HG02571 (cell line): ENCODE results near the gene DICER1.

Source experiments
- ATAC-seq: cut with Tn5 transposase; IDR thresholded peaks from one replicate; pipeline ENCODE4 v1.9.1; 2021; ENCODE audit warnings: mild to moderate bottlenecking, moderate library complexity; ENCODE audit not compliant: unreplicated experiment

Gene DICER1

GRCh38 chr14:95095996-95096395, 61.3 kb downstream of the DICER1 start:
- no peak for ATAC-seq

DNA sequence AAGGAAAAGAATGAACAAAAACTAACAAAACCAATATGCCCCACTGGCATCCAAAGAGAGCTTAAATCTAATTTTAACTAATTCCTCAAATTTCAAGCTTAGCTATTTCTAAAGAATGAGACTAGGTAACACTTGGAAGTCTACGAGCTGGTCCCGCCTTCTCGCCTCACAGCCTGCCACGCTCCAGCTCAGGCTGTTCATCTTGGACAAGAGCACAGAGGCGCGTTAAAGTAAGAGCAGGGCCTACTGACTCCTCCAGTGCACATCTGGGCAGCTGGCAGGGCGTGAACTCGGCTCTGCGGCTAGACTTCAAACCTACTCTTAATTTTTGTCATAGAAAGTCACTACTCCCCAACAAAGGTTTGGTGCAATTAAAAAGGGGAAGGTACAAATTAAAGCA, 64.6 kb downstream of the DICER1 start:
- ATAC-seq, result no peak

GRCh38 chr14:95091581-95091980, 65.7 kb downstream of the DICER1 start:
- no peak for ATAC-seq

DNA sequence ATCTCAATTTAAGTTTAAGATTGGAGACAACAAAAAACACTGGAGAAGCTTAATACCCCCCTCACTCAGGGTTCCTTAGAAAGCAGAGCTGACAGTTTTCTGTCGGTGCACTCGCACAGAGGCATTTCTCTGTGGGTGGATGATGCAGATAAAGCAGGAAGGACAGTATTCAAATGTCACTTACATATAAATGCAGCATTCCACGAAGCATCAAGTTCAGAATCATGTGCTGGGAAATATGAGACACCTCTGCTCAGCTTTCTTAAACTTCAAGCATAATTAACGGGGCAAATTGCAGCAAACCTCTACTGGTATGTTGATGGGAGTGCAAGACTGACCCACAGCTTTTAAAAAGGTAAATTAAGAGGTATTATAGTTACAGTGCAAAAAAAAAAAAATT, 68.7 kb downstream of the DICER1 start:
- ATAC-seq, result no peak

DNA sequence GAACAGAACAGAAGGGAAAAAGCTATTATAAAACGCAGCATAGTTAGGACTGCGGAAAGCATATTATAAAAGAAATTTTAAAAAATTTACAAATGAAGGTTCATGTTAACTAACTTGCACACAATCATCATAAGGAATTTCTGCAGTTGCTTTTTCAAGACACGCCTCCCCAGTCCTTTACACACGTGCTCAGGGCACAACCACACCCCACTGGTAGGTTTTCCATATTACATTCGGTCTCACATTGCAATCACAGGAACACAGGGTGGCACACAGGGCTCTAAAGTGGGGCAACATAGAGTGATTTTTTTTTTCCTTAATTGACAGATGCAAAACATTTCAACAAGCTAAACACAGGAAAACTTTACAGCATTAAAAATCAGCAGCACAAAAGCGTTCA, 69.7 kb downstream of the DICER1 start:
- ATAC-seq, result no peak

- no peak for ATAC-seq
These were observed 72.0 kb downstream of the DICER1 start for GRCh38 chr14:95085321-95085720.

- ATAC-seq, result no peak
These were observed 78.5 kb downstream of the DICER1 start for GRCh38 chr14:95078867-95079266.

DNA sequence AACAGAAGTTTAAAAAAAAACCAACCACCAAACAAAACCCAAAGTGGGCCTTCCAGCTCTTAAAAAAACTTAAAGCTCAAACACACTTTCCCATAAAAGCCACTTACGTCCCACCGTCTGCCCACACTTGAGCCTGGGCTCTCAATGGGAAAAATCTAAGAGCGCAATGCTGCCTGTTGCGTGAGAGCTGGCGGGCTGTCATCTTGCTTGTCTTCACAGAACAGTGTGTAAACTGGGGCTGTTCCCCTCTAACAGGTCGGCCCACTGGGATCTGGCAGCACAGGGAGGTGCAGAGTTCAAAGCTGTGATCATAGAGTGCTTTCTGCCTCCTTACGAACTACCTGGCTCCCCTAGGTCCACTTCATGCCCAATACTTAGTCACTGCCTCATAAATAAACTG, 80.0 kb downstream of the DICER1 start:
- ATAC-seq, result no peak

DNA sequence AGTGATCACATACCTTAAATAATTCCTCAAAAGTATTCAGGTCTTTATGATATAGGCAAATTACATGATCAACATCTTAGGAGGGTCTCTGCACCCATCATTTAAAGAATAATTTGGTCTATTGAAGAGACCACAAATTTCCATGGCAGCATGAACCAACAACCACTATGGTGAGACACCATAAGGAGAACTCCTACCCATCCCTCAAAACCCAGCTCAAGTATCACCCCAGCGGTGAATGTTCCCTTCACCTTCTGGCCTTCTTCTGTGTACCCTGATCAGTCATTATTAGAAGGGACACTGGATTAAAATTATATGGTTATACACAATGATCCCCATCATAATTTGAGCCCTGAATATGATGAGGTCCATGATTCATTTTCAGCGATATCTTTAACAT, 81.5 kb downstream of the DICER1 start:
- no peak for ATAC-seq

DNA sequence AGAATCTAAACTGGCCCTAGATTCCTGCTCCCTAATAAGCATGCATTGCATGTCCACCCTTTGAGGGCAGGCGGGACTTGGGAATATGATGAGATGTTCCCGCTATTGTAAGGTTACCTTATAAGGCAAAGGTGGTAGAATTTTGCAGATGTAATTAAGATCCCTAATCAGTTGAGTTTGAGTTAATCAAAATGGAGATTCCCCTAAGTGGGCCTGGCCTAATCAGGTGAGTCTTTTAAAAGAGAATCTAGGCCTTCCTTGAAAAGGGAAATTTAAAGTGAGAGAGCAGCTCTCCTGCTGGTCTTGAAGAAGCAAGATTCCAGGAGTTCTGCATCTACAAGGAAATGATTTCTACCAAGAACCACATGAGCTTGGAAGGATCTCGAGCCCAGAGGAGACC, 83.4 kb downstream of the DICER1 start:
- no peak for ATAC-seq

GRCh38 chr14:95072310-95072905, 84.9 kb downstream of the DICER1 start:
- ATAC-seq, result no peak

GRCh38 chr14:95071649-95072280, 85.6 kb downstream of the DICER1 start:
- ATAC-seq, result no peak

DNA sequence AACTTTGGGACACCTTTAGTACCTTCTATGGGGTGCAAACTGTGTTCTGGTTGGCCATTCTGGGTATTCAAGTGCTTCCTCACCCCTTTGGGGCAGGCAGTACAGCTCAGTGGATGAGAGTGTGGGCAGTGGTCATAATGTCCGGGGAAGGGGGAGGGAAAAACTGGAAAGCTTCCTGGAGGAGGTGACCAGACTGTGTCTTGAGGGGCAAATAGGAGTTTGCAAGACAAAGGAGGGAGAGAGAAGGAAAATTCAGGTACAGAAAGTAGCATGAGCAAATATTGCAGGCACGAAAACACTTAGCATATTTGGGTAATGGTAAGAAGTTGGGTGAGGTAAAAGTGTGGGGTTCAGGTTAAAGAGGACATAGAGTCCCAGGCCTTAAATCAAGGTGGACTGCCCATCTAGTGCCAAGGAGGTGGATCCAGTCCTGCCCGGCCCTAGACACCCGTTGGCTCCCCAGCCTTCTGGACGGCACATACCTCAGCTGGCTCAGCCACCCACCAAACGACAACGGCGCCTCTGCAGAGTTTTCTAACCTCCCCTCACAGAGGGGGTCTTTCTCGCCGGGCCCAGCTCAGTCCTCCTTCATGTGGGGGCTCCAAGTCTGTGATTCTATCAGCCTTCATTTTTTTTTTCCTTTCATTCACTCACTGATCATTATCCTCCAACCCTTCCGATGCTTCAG, 86.4 kb downstream of the DICER1 start:
- no peak for ATAC-seq

GRCh38 chr14:95069547-95069946, 87.8 kb downstream of the DICER1 start:
- no peak for ATAC-seq

GRCh38 chr14:95069018-95069417, 88.3 kb downstream of the DICER1 start:
- ATAC-seq, result no peak

- no peak for ATAC-seq
These were observed 88.8 kb downstream of the DICER1 start for GRCh38 chr14:95068521-95068920.

DNA sequence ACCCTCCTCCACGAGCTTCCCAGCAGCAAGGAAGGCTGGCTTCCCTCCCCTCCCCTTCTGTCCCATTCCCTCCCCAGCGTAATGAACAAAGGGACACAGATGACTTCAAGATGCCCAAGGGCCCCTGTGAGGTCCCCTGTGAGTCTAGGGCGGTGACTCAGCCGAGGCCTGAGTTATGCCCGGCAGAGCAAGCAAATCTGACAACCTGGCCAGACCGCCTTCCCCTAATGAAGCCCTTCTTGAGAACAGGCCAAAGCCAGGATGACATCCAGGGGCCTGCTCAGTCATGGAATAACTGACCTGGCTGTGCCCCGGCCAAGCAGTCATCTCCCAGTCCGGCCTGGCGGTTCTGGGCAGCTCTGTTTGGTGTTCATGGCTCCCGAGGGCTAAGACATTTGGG, 89.2 kb downstream of the DICER1 start:
- no peak for ATAC-seq

- ATAC-seq, result no peak
These were observed 89.8 kb downstream of the DICER1 start for GRCh38 chr14:95067526-95067925.

DNA sequence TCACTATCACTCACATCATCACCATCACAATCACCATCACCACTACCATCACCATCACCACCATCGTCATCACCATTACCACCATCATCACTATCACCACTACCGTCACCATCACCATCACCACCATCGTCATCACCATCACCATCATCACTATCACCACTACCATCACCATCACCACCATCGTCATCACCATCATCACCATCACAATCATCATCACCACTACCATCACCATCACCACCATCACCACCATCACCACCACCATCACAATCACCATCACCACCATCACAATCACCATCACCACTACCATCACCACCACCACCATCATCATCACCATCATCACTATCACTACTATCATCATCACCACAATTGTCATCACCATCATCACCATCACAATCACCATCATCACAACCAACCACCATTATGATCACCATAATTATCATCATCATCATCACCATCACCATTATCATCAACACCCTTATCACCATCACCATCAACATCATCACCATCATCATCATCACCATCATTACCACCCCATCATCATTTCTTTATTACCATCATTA, 90.8 kb downstream of the DICER1 start:
- no peak for ATAC-seq

GRCh38 chr14:95065411-95065810, 91.9 kb downstream of the DICER1 start:
- ATAC-seq, result no peak

DNA sequence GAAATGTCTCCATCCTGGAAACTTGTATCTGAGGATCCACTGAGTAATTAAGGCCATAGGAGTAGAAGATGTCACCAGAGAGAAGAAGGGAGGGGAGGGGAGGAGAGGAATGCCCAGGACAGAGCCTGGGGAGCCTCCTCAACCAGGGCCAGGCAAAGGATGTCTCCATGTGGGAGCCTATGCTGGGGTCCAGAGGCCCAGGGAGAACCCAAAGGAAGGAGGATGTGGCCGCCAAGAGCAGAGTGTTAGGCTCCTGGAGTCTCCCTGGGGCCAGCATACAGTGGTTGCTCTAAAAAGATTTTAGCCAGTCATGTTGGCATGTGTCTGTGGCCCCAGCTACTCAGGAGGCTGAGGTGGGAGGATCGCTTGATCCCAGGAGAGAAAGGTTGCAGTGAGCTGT, 92.6 kb downstream of the DICER1 start:
- ATAC-seq, result no peak

GRCh38 chr14:95064256-95064655, 93.1 kb downstream of the DICER1 start:
- no peak for ATAC-seq
